ENCODE measurements around the gene ARHGAP10.
"Not testable (repeated sequence)": the region's sequence is repeated elsewhere in the genome, so short reads cannot be mapped to it uniquely, and the experiment has no call there.

The ARHGAP10 gene

GRCh38 chr4:147963839-147964238 is 232.0 kb downstream of the ARHGAP10 start:
- DNase-seq: no peak

- no peak for DNase-seq
These were observed 232.5 kb downstream of the ARHGAP10 start for GRCh38 chr4:147964266-147964880.

GRCh38 chr4:147965056-147965455 is 233.2 kb downstream of the ARHGAP10 start:
- DNase-seq: no peak

GRCh38 chr4:147965873-147966272 is 234.0 kb downstream of the ARHGAP10 start:
- no peak for DNase-seq

GRCh38 chr4:147968641-147969040 is 236.8 kb downstream of the ARHGAP10 start:
- DNase-seq: no peak

GRCh38 chr4:147969573-147970385 is 237.9 kb downstream of the ARHGAP10 start:
- DNase-seq: no peak

GRCh38 chr4:147971116-147971515 is 239.2 kb downstream of the ARHGAP10 start:
- no peak for DNase-seq

- DNase-seq: no peak
These were observed 243.4 kb downstream of the ARHGAP10 start for GRCh38 chr4:147975325-147975724.

GRCh38 chr4:147975933-147976928 is 244.3 kb downstream of the ARHGAP10 start:
- no peak for DNase-seq

- DNase-seq: peak in 1 of 2 experiments; percentile 1
These were observed 248.7 kb downstream of the ARHGAP10 start for GRCh38 chr4:147980586-147980985.

- DNase-seq: no peak
These were observed 249.4 kb downstream of the ARHGAP10 start for GRCh38 chr4:147981305-147981704.

GRCh38 chr4:147984065-147984777 is 252.3 kb downstream of the ARHGAP10 start:
- peak; percentile 11 to 49 for DNase-seq

GRCh38 chr4:147984778-147985138 is 252.9 kb downstream of the ARHGAP10 start:
- DNase-seq: no peak

- DNase-seq: no peak
These were observed 253.5 kb downstream of the ARHGAP10 start for GRCh38 chr4:147985376-147985775.

GRCh38 chr4:147987252-147987651 is 255.4 kb downstream of the ARHGAP10 start:
- DNase-seq: no peak

- no peak for DNase-seq
These were observed 259.8 kb downstream of the ARHGAP10 start for GRCh38 chr4:147991543-147992283.

GRCh38 chr4:147994076-147994475 is 262.2 kb downstream of the ARHGAP10 start:
- DNase-seq: no peak

GRCh38 chr4:147994491-147995385 is 262.9 kb downstream of the ARHGAP10 start:
- DNase-seq: no peak

GRCh38 chr4:147996859-147997258 is 265.0 kb downstream of the ARHGAP10 start:
- DNase-seq: no peak

- DNase-seq: not testable (repeated sequence)
These were observed 268.1 kb downstream of the ARHGAP10 start for GRCh38 chr4:148000038-148000437.
